ENCODE measurements around the gene EPS8L2. TPM values are rescaled to one million over a fixed set of nuclear protein-coding genes. Genes with fewer than 3 reads are reported as not detected.
A peak's percentile ranks its signal among the peaks of the same experiment; 100 is the strongest.

The EPS8L2 gene
- total RNA-seq, 1 donor from 2014 or later = 7.7 TPM

- no peak for DNase-seq (ENCODE audit: missing footprints)
- intact Hi-C loops (cut with DNase I) = no loop called here
- no peak for ATAC-seq
These were observed 6.3 kb upstream of the EPS8L2 start for GRCh38 chr11:699753-700152.

- DNase-seq (ENCODE audit: missing footprints) (no peak), ATAC-seq (no peak)
- intact Hi-C loops (cut with DNase I) = no loop called here
These were observed 4.1 kb upstream of the EPS8L2 start for GRCh38 chr11:701741-702461.

GRCh38 chr11:702462-703461 is 3.3 kb upstream of the EPS8L2 start:
- peak; percentile 12 for ATAC-seq
- no peak for DNase-seq (ENCODE audit: missing footprints)
- intact Hi-C loops (cut with DNase I) = no loop called here

GRCh38 chr11:703506-703905 is 2.5 kb upstream of the EPS8L2 start:
- intact Hi-C loops (cut with DNase I) = no loop called here

GRCh38 chr11:704228-704674 is 1.8 kb upstream of the EPS8L2 start:
- DNase-seq (ENCODE audit: missing footprints) = no peak
- no peak for ATAC-seq
- intact Hi-C loops (cut with DNase I) = no loop called here

More at GRCh38 chr11:703506-703905, 2.5 kb upstream of the EPS8L2 start:
- no peak for ATAC-seq
- no peak for DNase-seq (ENCODE audit: missing footprints)

- DNase-seq (ENCODE audit: missing footprints) (no peak), ATAC-seq (peak; percentile 4)
- intact Hi-C loops (cut with DNase I) = no loop called here
These were observed 1.0 kb upstream of the EPS8L2 start for GRCh38 chr11:704781-705645.

- ATAC-seq (no peak), DNase-seq (ENCODE audit: missing footprints) (no peak)
- intact Hi-C loops (cut with DNase I) = no loop called here
These were observed 467 bp downstream of the EPS8L2 start for GRCh38 chr11:706439-706956.

- intact Hi-C loops (cut with DNase I) = no loop called here
- peak; percentile 26 for ATAC-seq
These were observed 1.2 kb downstream of the EPS8L2 start for GRCh38 chr11:706957-707816.

GRCh38 chr11:707817-708420 is 1.9 kb downstream of the EPS8L2 start:
- DNase-seq (ENCODE audit: missing footprints) (no peak), ATAC-seq (no peak)
- intact Hi-C loops (cut with DNase I) = no loop called here

More at GRCh38 chr11:706957-707816, 1.2 kb downstream of the EPS8L2 start:
- no peak for DNase-seq (ENCODE audit: missing footprints)

- ATAC-seq (no peak), DNase-seq (ENCODE audit: missing footprints) (no peak)
- intact Hi-C loops (cut with DNase I) = no loop called here
These were observed 2.5 kb downstream of the EPS8L2 start for GRCh38 chr11:708511-708910.

- ATAC-seq (no peak), DNase-seq (ENCODE audit: missing footprints) (no peak)
- intact Hi-C loops (cut with DNase I) = no loop called here
These were observed 3.3 kb downstream of the EPS8L2 start for GRCh38 chr11:709109-709997.

- no peak for DNase-seq (ENCODE audit: missing footprints)
- ATAC-seq = no peak
- intact Hi-C loops (cut with DNase I) = no loop called here
These were observed 8.4 kb downstream of the EPS8L2 start for GRCh38 chr11:714436-714835.

- intact Hi-C loops (cut with DNase I) = no loop called here
- no peak for DNase-seq (ENCODE audit: missing footprints)
- ATAC-seq = no peak
These were observed 13.4 kb downstream of the EPS8L2 start for GRCh38 chr11:719214-720016.

GRCh38 chr11:720017-720641 is 14.1 kb downstream of the EPS8L2 start:
- intact Hi-C loops (cut with DNase I) = no loop called here
- no peak for ATAC-seq
- no peak for DNase-seq (ENCODE audit: missing footprints)

GRCh38 chr11:720642-721246 is 14.7 kb downstream of the EPS8L2 start:
- DNase-seq (ENCODE audit: missing footprints) = no peak
- ATAC-seq = no peak
- intact Hi-C loops (cut with DNase I) = no loop called here
